Karpas-422 (cell line): Measurements from ENCODE around the gene WASHC3. TPM values are rescaled to one million over a fixed set of nuclear protein-coding genes. Genes with fewer than 3 reads are reported as not detected.

Experiments used
- DNase-seq: peaks from one replicate; pipeline ENCODE4 v3.0.0-alpha.2; 2015
- H2AFZ ChIP-seq: fragments of 200-600 bp; sonication (generic); 2 replicates; pipeline ENCODE4 v1.6.1; 2014; ENCODE audit warnings: antibody characterized with exemption, low read length, mixed read lengths
- H3K27ac ChIP-seq: fragments of 200-600 bp; sonication (generic); 2 replicates; pipeline ENCODE4 v1.5.1; 2014; ENCODE audit warnings: mild to moderate bottlenecking, low read length, moderate library complexity
- H3K27me3 ChIP-seq: fragments of 200-600 bp; sonication (generic); 2 replicates; pipeline ENCODE4 v1.6.1; 2014; ENCODE audit warnings: low read length, mixed read lengths
- H3K36me3 ChIP-seq: fragments of 200-600 bp; sonication (generic); 2 replicates; pipeline ENCODE4 v1.6.1; 2014; ENCODE audit warnings: low read length, mixed read lengths; ENCODE audit not compliant: insufficient read depth
- H3K4me1 ChIP-seq: fragments of 200-600 bp; sonication (generic); 2 replicates; pipeline ENCODE4 v1.6.1; 2014; ENCODE audit warnings: mild to moderate bottlenecking, low read length, mixed read lengths
- H3K4me2 ChIP-seq: fragments of 200-600 bp; sonication (generic); 2 replicates; pipeline ENCODE4 v1.6.1; 2014; ENCODE audit warnings: low read length, low read depth, mild to moderate bottlenecking; ENCODE audit not compliant: poor library complexity, severe bottlenecking
- H3K4me3 ChIP-seq: fragments of 200-600 bp; sonication (generic); 2 replicates; pipeline ENCODE4 v1.5.1; 2014; ENCODE audit warnings: mild to moderate bottlenecking, antibody characterized with exemption, low read length, mixed read lengths
- H3K79me2 ChIP-seq: fragments of 200-600 bp; sonication (generic); 2 replicates; pipeline ENCODE4 v1.6.1; 2014; ENCODE audit warnings: mild to moderate bottlenecking, low read length, mixed read lengths
- H3K9ac ChIP-seq: fragments of 200-600 bp; sonication (generic); 2 replicates; pipeline ENCODE4 v1.6.0; 2014; ENCODE audit warnings: low read length
- H3K9me2 ChIP-seq: fragments of 200-600 bp; sonication (generic), shearing (Covaris generic); replicated peaks from 2 replicates; pipeline ENCODE4 v1.6.0; 2014; ENCODE audit warnings: mild to moderate bottlenecking, low read length, moderate library complexity; ENCODE audit not compliant: insufficient read depth
- H3K9me3 ChIP-seq: fragments of 300-700, 200-600 bp; sonication (generic); 2 replicates; pipeline ENCODE4 v1.6.1; 2014; ENCODE audit warnings: low read length, mixed read lengths
- H4K20me1 ChIP-seq: fragments of 200-600 bp; sonication (generic); 2 replicates; pipeline ENCODE4 v1.6.1; 2014; ENCODE audit warnings: mild to moderate bottlenecking, antibody characterized with exemption, low read length, low read depth; ENCODE audit not compliant: insufficient read depth
- total RNA-seq: library from RNA; depleted of rRNA; stranded (reverse); fragments of >200 nt; shearing (Covaris generic); gene quantifications from 2 replicates; pipeline ENCODE4 v1.2.3, GENCODE V29; 2014; ENCODE audit warnings: low replicate concordance

The WASHC3 gene
- total RNA-seq, 1 experiment from 2014 or later = 75.1 TPM

DNA sequence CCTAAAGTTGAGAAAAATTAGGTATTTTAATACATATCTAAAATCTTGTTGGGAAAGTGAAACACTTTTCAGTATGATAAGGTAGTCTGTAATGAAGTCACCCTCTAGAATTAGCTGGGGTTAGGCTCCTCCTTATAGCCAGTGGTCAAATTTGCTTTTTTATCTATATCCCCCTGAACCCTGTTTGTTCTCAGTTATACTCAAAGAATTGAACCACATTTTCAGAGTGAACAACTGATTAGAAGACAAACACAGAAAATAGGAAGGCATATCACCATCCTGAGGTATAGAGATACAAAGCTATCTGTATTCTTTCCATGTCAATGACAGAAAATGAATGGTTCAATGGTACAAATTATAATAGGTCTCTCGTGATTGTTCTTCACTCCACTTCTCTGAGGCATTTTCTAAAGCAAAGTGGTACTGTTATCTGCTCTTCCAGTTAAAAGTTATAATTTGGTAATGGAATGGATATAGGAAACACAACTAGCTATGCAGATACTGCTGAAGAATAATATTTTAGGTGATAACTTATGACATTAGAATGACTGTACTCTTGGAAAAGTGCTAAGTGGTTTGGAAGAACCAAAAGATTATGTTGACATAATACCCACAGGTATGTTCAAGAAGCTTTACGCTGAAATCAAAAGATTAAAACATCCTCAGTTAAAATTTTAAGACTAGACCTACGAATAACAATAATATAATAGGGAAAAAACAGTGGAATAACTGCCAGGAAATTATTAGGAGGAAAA lies 27.6 kb downstream of the WASHC3 start:
- Histone ChIP-seq H3K9me3 (no peaks in the 10 kb centered on the region), H3K79me2 (no peaks in the 10 kb centered on the region), H3K4me2 (no peak overlapping the region), H4K20me1 (no peaks in the 10 kb centered on the region), H3K27me3 (no peaks in the 10 kb centered on the region), H3K4me3 (no peak overlapping the region), H3K9ac (no peak overlapping the region), H3K36me3 (peaks cover 15% of the 10 kb centered on the region; the same call in 1 of the 2 replicates), H3K27ac (no peak overlapping the region), H3K9me2 (no peaks in the 10 kb centered on the region), H2AFZ (no peak overlapping the region), H3K4me1 (no peaks in the 10 kb centered on the region)
- DNase-seq = no peak

DNA sequence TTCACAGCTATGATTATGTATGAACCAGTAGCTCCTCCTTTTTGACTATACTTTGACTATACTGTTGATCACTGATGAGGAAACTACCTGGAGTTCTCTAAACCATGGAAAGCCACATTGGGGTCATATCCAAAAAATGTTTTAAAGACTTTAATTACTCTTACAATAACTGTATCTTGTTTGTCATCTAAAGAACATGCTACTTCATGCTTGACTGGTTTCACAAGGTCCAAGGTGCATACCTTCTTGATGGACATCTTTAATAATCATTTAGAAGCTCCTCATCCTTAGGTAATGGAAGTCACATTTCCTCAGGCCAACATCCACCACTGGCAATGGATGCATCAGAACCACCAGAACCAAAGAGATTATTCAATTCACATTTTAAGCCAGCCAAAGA lies 29.9 kb downstream of the WASHC3 start:
- Histone ChIP-seq H3K9me2 (no peaks in the 10 kb centered on the region), H3K4me3 (no peak overlapping the region), H3K4me1 (no peaks in the 10 kb centered on the region), H3K27me3 (no peaks in the 10 kb centered on the region), H3K27ac (no peak overlapping the region), H4K20me1 (no peaks in the 10 kb centered on the region), H3K79me2 (no peaks in the 10 kb centered on the region), H3K9ac (no peak overlapping the region), H3K36me3 (peaks cover 15% of the 10 kb centered on the region; the same call in 1 of the 2 replicates), H3K4me2 (no peak overlapping the region), H2AFZ (no peak overlapping the region), H3K9me3 (no peaks in the 10 kb centered on the region)
- no peak for DNase-seq

DNA sequence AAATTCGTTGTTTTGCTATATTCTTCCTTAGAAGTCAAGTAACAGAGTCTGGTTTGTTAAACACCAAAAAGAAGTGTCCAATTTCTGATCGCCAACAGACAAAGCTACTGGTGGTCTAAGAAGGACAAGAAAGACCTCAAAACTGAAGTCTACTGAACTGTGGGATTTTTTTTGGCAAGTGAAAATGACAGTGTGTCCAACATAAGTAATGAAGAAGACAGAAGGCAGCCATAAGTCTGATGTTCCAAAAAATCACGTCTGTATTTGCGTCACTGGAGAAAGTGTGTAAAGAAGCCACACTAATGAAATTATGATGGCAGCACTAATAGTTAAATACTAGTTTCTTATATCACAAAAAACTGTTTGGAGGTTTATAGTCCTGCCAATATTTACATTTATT lies 32.6 kb downstream of the WASHC3 start:
- Histone ChIP-seq H3K27ac (no peak overlapping the region), H4K20me1 (no peaks in the 10 kb centered on the region), H3K79me2 (no peaks in the 10 kb centered on the region), H3K4me2 (no peak overlapping the region), H3K9me2 (no peaks in the 10 kb centered on the region), H3K9me3 (no peaks in the 10 kb centered on the region), H3K9ac (no peak overlapping the region), H3K27me3 (no peaks in the 10 kb centered on the region), H3K4me1 (no peaks in the 10 kb centered on the region), H3K36me3 (peaks cover under 1% of the 10 kb centered on the region; the same call in 1 of the 2 replicates), H2AFZ (no peak overlapping the region), H3K4me3 (no peak overlapping the region)
- no peak for DNase-seq

DNA sequence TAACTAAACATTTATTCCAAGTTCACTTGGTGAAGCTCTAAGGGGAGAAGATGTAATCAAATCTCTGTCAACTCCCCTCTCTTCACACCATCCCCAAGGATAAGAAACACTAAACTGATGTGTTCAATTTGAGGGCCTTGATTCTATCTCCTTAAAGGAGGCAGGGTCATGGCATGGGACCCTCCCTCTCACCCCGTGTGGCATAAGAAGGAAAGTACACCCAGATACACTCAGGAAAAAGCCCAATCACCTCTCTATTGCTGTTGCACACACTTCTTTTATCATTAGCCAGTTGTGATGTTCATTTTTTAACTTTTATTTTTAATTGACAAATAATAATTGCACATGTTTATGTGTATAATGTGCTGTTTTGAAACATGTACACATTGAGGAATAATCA lies 35.1 kb downstream of the WASHC3 start:
- Histone ChIP-seq H3K79me2 (no peaks in the 10 kb centered on the region), H3K4me1 (no peaks in the 10 kb centered on the region), H4K20me1 (no peaks in the 10 kb centered on the region), H3K27me3 (no peaks in the 10 kb centered on the region), H3K9ac (no peak overlapping the region), H3K4me2 (no peak overlapping the region), H3K36me3 (no peaks in the 10 kb centered on the region), H3K27ac (no peak overlapping the region), H3K9me3 (no peaks in the 10 kb centered on the region), H3K9me2 (no peaks in the 10 kb centered on the region), H3K4me3 (no peak overlapping the region), H2AFZ (no peak overlapping the region)
- DNase-seq = no peak

DNA sequence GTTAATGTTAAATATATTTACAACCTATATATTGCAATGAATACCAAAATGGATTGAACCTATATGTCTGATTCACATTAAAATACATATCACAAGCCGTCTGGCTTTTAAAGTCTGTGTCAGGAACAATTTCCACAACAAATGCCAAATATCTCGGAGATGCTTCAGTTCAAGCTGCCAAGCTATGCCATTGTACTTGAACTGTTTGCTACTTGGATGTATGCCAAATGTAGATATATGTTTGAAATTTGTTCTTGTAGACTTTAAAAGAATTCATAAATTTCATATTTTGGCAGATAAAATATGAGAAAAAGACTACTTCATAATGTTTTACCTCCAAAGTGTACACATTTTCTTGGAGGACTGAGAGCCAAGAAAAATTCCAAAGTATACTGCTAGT lies 37.0 kb downstream of the WASHC3 start:
- H3K4me3 ChIP-seq = no peak overlapping the region
- no peaks in the 10 kb centered on the region for H3K27me3 ChIP-seq
- H3K4me2 ChIP-seq = no peak overlapping the region
- no peak overlapping the region for H2AFZ ChIP-seq
- H3K79me2 ChIP-seq = no peaks in the 10 kb centered on the region
- H4K20me1 ChIP-seq = no peaks in the 10 kb centered on the region
- no peaks in the 10 kb centered on the region for H3K9me2 ChIP-seq
- no peak overlapping the region for H3K27ac ChIP-seq
- H3K9ac ChIP-seq = no peak overlapping the region
- no peaks in the 10 kb centered on the region for H3K36me3 ChIP-seq
- no peak for DNase-seq
- H3K9me3 ChIP-seq = no peaks in the 10 kb centered on the region
- no peaks in the 10 kb centered on the region for H3K4me1 ChIP-seq

DNA sequence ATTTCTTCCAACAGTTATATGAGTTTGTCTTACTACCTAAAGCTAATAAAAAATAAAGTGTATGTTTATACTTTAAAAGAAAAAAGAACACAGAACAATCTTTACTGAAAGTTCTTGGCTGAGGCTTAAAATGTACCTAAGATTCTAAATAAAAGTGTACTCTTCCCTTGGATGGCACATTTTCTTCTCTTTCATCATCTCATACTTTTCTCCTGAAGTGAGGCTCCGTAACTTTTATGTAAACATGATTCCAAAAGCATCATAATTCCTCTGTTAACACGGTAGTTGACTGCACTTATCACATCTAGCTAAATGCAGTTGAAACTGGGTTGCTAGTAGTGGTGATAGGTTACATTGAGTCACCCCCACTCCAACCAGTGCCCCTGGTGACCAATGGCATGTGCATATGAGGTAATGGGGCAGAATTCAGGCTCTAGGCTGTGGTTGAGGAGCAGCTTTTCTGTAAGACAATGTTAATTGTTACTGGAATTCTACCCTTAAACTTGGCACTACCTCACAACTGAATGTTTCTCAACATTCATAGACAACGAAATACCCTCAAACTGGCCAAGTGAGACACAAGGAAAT lies 38.4 kb downstream of the WASHC3 start:
- Histone ChIP-seq H3K9ac (no peak overlapping the region), H3K4me1 (no peaks in the 10 kb centered on the region), H3K9me2 (no peaks in the 10 kb centered on the region), H3K27me3 (no peaks in the 10 kb centered on the region), H3K4me3 (no peak overlapping the region), H2AFZ (no peak overlapping the region), H3K4me2 (no peak overlapping the region), H3K9me3 (no peaks in the 10 kb centered on the region), H4K20me1 (no peaks in the 10 kb centered on the region), H3K27ac (no peak overlapping the region), H3K79me2 (no peaks in the 10 kb centered on the region), H3K36me3 (no peaks in the 10 kb centered on the region)
- no peak for DNase-seq

DNA sequence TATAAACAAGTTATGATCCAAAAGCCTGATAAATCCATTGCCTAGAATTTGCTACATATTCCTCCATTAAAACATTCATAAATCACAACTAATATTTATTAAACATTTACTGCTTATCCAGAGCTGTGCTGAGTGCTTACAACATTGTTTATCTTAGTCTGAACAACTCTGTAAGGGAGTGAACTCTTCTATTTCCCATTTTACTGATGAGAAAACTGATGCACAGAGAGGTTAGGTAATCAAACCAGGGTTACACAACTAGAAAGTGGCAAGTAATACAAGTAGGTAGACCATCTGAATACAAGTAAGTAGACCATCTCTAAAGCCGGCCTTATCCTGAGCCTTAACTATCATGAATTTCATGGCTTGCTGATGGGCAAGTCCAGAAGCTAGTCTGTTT lies 39.5 kb downstream of the WASHC3 start:
- H3K9me2 ChIP-seq = no peaks in the 10 kb centered on the region
- H2AFZ ChIP-seq = no peak overlapping the region
- no peaks in the 10 kb centered on the region for H3K79me2 ChIP-seq
- H3K36me3 ChIP-seq = no peaks in the 10 kb centered on the region
- no peak overlapping the region for H3K4me2 ChIP-seq
- no peaks in the 10 kb centered on the region for H3K4me1 ChIP-seq
- H3K4me3 ChIP-seq = no peak overlapping the region
- no peak overlapping the region for H3K9ac ChIP-seq
- DNase-seq = no peak
- no peaks in the 10 kb centered on the region for H3K27me3 ChIP-seq
- no peaks in the 10 kb centered on the region for H3K9me3 ChIP-seq
- no peaks in the 10 kb centered on the region for H4K20me1 ChIP-seq
- H3K27ac ChIP-seq = no peak overlapping the region

DNA sequence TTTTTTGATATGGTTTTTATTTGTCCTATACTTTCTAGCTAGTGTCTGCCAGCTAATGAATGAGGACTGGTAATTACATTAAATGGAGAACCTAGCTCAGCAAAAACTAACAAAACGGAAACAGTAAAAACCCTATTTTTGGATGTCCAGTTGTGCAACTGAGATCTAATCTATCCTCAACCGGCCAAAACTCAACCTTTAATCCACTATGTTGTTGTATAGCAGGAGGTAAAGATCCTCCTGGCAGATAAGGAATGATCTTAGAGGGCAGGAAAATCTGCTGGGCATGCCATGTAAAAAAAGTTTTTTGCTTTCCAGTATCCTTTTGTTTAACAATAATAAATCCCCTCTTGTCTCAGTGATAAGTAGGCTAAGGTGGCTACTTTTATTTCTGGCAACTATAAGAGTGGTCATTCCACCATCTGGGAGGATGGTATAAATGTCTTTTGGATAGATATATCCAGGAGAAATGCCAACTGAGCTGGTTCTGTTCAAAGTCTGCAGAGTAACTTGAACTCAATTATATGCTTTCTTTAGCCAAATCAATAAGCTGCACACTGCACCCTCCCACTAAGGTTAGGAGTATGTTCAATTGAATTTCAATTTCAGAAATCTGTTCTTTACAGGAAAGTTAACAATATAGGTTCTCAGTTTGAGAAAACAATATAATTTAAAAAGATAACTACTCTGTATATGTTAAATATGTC lies 40.1 kb downstream of the WASHC3 start:
- no peaks in the 10 kb centered on the region for H3K9me3 ChIP-seq
- no peak for DNase-seq
- H3K79me2 ChIP-seq = no peaks in the 10 kb centered on the region
- no peaks in the 10 kb centered on the region for H4K20me1 ChIP-seq
- H3K36me3 ChIP-seq = no peaks in the 10 kb centered on the region
- no peak overlapping the region for H2AFZ ChIP-seq
- H3K27ac ChIP-seq = no peak overlapping the region
- H3K4me2 ChIP-seq = no peak overlapping the region
- H3K9ac ChIP-seq = no peak overlapping the region
- H3K4me3 ChIP-seq = no peak overlapping the region
- no peaks in the 10 kb centered on the region for H3K4me1 ChIP-seq
- no peaks in the 10 kb centered on the region for H3K27me3 ChIP-seq
- no peaks in the 10 kb centered on the region for H3K9me2 ChIP-seq
